ENCODE measurements around the gene CACNA2D1.

DNA sequence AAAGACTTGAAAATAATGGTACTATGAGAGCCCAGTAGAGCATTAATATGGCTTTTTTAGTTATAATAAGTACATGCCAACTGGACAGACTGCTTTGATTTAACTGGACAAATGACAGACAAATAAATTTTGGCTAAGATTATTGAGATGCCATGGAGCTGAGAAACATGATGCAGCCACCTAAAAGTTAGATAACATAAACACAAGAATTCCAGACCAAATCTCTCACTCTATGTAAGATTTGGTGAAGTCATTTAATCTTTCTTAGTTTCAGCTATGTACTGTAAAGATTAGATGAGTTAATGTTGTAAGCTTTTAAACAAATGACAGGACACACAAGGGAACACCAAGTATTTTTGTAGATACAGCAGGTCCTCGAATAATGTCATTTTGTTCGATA lies 118.2 kb downstream of the CACNA2D1 start:
- TF ChIP-seq, protein P1, sequence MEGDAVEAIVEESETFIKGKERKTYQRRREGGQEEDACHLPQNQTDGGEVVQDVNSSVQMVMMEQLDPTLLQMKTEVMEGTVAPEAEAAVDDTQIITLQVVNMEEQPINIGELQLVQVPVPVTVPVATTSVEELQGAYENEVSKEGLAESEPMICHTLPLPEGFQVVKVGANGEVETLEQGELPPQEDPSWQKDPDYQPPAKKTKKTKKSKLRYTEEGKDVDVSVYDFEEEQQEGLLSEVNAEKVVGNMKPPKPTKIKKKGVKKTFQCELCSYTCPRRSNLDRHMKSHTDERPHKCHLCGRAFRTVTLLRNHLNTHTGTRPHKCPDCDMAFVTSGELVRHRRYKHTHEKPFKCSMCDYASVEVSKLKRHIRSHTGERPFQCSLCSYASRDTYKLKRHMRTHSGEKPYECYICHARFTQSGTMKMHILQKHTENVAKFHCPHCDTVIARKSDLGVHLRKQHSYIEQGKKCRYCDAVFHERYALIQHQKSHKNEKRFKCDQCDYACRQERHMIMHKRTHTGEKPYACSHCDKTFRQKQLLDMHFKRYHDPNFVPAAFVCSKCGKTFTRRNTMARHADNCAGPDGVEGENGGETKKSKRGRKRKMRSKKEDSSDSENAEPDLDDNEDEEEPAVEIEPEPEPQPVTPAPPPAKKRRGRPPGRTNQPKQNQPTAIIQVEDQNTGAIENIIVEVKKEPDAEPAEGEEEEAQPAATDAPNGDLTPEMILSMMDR (IDR thresholded peaks at IDR 0.05), result no peak
- TF ChIP-seq POLR2A (IDR thresholded peaks at IDR 0.05), result no peak
